ENCODE data around the gene HEPHL1. TPM values are rescaled to one million over a fixed set of nuclear protein-coding genes. Genes with fewer than 3 reads are reported as not detected.

The HEPHL1 gene
- total RNA-seq, 1 donor, result 4.3 TPM

DNA sequence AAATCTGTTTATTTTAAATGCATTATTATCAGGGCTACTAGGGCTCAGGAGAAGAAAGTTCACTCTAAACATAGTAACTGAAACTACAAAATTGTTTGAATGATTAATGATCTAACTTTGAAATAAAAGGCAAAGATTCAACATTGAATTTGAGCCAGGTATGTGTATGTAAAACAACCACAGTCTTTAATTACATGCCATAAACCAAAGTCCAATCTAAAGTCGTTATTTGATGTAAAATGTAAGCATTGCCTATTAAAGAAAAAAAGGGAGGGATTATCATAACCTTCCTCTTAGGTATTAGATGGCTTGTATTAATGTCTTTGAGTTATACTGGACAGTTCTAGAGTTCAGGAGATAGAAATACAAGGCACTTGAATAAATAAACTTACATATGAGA, 82.3 kb downstream of the HEPHL1 start:
- DNase-seq (ENCODE audit: low read depth), result no peak
- H3K4me3 ChIP-seq (ENCODE audit: low read depth, low read length), result no peak overlapping the region
- TF ChIP-seq, protein P1, sequence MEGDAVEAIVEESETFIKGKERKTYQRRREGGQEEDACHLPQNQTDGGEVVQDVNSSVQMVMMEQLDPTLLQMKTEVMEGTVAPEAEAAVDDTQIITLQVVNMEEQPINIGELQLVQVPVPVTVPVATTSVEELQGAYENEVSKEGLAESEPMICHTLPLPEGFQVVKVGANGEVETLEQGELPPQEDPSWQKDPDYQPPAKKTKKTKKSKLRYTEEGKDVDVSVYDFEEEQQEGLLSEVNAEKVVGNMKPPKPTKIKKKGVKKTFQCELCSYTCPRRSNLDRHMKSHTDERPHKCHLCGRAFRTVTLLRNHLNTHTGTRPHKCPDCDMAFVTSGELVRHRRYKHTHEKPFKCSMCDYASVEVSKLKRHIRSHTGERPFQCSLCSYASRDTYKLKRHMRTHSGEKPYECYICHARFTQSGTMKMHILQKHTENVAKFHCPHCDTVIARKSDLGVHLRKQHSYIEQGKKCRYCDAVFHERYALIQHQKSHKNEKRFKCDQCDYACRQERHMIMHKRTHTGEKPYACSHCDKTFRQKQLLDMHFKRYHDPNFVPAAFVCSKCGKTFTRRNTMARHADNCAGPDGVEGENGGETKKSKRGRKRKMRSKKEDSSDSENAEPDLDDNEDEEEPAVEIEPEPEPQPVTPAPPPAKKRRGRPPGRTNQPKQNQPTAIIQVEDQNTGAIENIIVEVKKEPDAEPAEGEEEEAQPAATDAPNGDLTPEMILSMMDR (IDR thresholded peaks at IDR 0.05; ENCODE audit: insufficient read depth, low read depth, low read length), result no peak

GRCh38 chr11:94104734-94105133, 83.6 kb downstream of the HEPHL1 start:
- TF ChIP-seq, protein P1 (IDR thresholded peaks at IDR 0.05; ENCODE audit: insufficient read depth, low read depth, low read length), result no peak
- no peak overlapping the region for H3K4me3 ChIP-seq (ENCODE audit: low read depth, low read length)
- no peak for DNase-seq (ENCODE audit: low read depth)

DNA sequence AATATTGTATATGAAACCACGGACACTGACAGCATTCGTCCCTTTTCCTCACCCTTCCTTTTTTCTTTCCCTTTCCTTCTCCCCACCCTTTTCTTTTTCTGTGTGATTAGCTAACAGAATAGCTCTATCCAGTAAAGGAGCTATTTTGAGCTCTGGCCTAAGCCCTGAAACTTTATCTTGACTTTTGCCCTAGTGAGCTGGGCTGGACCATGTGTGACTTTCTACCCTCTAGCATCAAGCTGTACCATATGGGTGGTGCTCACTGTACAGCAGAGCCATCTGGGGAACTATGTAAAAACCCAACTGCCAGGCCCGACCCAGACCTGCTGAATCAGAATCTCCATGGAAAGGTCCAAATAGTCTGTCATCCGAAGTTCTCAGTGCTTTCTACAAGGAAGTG, 85.6 kb downstream of the HEPHL1 start:
- no peak overlapping the region for H3K4me3 ChIP-seq (ENCODE audit: low read depth, low read length)
- TF ChIP-seq, protein P1 (IDR thresholded peaks at IDR 0.05; ENCODE audit: insufficient read depth, low read depth, low read length), result no peak
- no peak for DNase-seq (ENCODE audit: low read depth)

DNA sequence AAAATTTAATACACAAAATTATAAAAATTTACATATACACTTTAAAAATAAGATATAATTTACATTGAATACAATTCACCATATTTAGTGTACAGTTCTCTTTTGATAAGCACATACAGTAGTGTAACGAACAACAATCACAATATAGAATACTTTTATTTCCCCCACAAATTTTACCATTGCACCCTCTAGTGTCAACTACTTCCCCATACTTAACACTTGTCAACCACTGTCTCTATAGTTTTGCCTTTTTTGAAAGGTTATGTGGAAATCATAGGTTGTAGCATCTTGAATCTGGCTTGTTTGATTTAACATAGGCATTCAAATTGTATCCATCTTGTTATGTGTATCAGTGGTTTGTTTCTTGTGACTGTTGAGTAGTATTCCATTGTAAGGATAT, 86.2 kb downstream of the HEPHL1 start:
- no peak overlapping the region for H3K4me3 ChIP-seq (ENCODE audit: low read depth, low read length)
- TF ChIP-seq, protein P1 (IDR thresholded peaks at IDR 0.05; ENCODE audit: insufficient read depth, low read depth, low read length), result no peak
- DNase-seq (ENCODE audit: low read depth), result no peak

GRCh38 chr11:94111241-94111640, 90.1 kb downstream of the HEPHL1 start:
- H3K4me3 ChIP-seq (ENCODE audit: low read depth, low read length), result no peak overlapping the region
- TF ChIP-seq, protein P1 (IDR thresholded peaks at IDR 0.05; ENCODE audit: insufficient read depth, low read depth, low read length), result no peak
- no peak for DNase-seq (ENCODE audit: low read depth)

DNA sequence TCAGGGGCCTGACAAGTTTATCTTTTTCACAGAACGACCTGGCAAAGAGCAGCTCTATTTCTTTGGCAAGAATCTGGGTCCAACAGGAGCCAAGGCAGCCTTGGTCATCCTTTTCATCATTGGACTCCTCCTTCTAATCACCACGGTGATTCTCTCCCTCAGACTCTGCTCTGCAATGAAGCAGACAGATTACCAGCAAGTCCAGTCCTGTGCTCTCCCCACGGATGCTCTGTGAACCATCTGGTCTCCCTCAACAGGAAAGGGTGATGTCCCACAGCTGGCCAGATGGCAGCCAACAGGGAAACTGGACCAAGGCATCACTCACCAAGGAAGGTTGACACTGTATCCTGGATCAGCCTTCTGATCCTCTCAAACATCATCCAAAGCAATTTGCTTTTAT, 90.5 kb downstream of the HEPHL1 start:
- H3K4me3 ChIP-seq (ENCODE audit: low read depth, low read length), result no peak overlapping the region
- TF ChIP-seq, protein P1 (IDR thresholded peaks at IDR 0.05; ENCODE audit: insufficient read depth, low read depth, low read length), result no peak
- DNase-seq (ENCODE audit: low read depth), result no peak

DNA sequence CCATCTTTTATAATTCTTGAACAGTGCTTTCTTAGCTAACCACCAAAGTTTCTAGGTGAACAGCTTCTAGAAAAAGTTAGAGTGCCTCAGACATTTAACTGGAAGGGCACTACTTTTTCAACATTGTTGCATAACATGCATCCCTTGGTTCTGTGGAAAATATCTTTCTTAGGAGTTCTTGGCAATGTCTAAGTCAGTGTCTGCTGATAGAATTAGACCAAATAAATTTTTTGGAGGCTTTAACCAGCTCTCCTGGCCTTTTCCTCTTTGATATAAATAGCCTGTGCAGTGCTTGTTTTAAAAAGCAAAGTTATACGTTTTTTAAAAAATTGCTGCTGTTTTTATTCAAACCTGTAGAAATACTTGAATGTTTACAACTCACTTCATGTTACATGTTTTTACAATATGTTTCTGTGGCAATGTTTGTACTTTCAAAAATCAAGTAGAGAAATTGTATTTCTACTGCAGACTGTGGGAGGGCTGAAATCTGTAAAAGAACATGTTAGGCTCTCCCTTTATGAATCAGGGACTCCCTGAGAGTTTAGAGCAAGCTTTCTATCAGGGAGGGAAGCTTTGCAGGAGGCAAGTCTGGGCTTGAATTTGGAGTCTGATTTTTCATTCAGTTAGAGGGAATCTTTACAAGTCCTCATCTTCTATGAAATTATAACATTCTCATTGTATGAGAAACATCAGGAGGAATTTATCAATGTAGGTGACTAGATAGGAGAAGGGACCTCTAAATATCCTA, 91.2 kb downstream of the HEPHL1 start:
- no peak overlapping the region for H3K4me3 ChIP-seq (ENCODE audit: low read depth, low read length)
- TF ChIP-seq, protein P1 (IDR thresholded peaks at IDR 0.05; ENCODE audit: insufficient read depth, low read depth, low read length), result no peak
- DNase-seq (ENCODE audit: low read depth), result no peak
